GM19397 (cell line): ENCODE results near the gene PLOD1.
"Not testable (repeated sequence)": the region's sequence is repeated elsewhere in the genome, so short reads cannot be mapped to it uniquely, and the experiment has no call there.

Experiments
- ATAC-seq: cut with Tn5 transposase; IDR thresholded peaks from one replicate; pipeline ENCODE4 v1.9.1; 2021; ENCODE audit warnings: mild to moderate bottlenecking, moderate library complexity; ENCODE audit not compliant: unreplicated experiment

PLOD1 gene

GRCh38 chr1:11912482-11913216 lies 21.9 kb upstream of the PLOD1 start:
- not testable (repeated sequence) for ATAC-seq

GRCh38 chr1:11913291-11913690 lies 21.2 kb upstream of the PLOD1 start:
- ATAC-seq = no peak

- no peak for ATAC-seq
Observed at GRCh38 chr1:11914024-11914423, 20.5 kb upstream of the PLOD1 start.

- ATAC-seq = no peak
Observed at GRCh38 chr1:11918799-11919519, 15.6 kb upstream of the PLOD1 start.

DNA sequence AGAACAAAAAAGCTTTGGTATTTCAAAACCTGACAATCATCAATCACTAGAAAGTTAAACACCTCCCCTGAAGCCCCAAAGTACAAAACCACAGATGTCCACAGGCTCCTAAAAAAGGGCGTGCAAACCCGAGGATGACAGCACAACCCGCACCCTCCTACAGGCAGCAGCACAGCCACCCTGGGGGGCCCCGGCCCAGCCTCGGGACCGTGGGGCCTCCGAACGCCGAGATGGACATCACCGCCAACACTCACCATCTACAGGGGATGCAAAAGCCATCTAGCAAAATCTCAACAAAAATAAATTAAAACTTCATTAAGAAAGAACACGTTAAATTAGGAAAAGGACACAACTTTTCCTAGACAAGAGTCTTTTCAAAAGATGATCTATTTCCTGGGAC lies 14.9 kb upstream of the PLOD1 start:
- no peak for ATAC-seq

GRCh38 chr1:11920239-11920903 lies 14.1 kb upstream of the PLOD1 start:
- ATAC-seq = no peak

GRCh38 chr1:11921022-11921421 lies 13.5 kb upstream of the PLOD1 start:
- no peak for ATAC-seq

DNA sequence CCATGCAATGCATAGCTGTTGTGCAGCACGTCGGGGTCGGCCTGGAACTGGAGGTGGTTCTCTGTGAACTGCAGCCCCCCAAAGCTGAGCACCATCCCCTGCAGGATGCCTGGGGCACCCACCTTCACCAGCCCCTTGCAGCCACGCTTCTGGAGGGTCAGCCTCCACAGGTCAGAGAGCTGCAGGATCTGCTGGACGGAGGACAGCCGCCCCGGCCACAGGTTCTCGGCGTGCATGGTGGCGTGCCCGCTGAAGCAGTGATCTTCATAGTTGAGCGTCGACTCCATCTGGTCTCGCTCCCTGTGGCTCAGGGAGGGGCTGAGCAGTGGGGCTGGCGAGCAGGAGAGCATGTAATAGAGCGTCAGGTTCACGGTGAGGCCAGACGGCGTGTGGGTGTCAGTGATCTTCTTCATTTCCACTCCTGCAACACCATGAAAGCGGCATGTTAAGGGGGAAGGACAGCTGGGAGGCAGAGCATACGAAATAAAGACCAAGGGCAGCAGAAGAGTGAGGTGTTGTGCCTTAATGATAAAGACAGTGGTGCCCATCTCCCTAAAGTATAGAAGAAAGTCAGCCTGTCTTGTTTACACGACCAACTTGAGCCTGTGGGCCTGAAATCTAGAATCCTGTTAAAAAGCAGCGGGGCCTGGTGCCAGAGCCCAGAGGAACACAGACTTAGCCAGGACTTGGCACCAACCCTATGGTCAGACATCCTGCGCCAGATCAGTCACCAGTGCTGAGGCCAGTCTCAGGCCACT lies 11.3 kb upstream of the PLOD1 start:
- ATAC-seq = no peak

DNA sequence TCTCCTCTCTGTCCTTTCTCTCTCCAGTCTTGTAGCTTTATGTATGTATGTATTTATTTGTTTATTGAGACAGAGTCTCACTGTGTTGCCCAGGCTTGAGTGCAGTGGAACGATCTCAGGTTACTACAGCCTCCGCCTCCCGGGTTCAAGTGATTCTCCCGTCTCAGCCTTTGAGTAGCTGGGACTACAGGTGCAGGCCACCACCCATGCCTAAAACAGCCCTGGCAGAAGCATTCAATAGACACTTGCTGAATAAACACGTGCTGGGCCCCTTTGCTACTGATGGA lies 10.7 kb upstream of the PLOD1 start:
- ATAC-seq = no peak

DNA sequence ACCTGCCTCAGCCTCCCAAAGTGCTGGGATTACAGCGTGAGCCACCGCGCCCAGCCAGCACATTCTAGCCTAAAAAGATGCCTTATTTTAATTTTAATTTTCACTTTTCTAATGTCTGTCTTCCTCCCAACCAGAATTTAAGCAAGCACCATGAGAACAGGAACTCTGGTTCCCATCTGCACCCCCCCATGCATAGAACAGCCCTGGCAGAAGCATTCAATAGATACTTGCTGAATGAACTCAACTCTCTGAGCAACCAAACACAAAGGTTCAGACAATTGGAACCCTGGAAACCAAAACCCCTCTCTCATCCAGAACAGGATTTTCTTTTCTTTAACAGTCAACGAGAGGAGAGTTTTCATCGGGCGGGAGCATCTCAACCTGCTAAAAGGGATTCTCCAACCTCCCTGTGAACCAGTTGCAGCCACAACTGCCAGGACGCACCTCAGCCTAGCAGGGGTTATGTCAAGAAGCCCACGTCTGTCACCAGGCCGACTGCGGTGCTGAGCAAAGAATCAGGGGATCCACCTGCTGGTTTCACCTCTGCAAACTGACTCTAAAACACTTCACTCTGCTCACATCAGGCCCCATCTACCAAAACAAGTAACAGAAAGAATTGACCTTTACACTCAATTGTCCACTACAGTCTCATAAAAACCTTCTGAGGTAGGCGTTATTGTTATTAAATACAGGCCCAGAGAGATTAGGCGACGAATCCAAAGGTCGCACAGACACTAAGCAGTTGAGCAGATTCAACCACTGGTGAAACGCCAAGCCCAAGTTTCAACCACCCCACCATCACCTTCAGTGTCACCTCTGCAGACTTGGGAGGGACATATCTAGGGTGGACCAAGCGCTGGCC lies 10.0 kb upstream of the PLOD1 start:
- no peak for ATAC-seq

DNA sequence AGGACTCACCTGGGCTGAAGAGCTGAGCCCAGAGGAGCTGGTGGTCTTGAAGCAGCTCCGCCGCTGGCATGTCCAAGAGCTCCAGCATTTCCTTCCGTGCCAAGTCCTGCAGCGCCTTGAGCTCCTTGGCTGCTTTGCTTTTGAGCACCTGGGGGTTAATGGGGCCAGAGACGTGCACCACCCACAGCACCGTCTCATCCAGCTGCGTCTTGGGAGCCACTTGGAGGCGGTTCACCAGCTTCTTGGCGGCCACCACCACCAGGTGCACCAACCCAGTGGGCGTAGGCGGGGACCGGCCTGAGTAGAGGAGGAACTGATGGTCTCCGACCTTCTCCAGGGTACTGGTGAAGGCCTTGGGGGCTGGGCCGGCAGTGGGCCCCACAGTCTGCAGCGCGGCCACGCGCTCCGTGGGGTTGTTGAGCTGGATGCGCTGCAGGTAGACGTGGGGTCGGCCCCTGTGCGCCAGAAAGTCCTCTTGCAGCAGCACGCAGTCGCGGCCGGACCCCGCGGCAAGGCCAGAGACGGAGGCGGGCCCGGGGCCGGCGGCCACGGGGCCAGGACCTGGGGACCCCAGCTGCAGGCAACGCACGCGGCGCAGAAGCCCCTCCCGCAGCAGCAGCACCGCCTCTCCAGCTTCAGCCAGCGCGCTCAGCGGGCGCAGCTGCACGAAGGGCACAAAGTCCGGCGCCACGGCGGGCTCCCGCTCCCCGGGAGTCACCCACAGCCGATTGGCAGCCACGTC lies 9.2 kb upstream of the PLOD1 start:
- peak; percentile 16 for ATAC-seq

GRCh38 chr1:11925938-11926292 lies 8.6 kb upstream of the PLOD1 start:
- ATAC-seq = peak; percentile 20

DNA sequence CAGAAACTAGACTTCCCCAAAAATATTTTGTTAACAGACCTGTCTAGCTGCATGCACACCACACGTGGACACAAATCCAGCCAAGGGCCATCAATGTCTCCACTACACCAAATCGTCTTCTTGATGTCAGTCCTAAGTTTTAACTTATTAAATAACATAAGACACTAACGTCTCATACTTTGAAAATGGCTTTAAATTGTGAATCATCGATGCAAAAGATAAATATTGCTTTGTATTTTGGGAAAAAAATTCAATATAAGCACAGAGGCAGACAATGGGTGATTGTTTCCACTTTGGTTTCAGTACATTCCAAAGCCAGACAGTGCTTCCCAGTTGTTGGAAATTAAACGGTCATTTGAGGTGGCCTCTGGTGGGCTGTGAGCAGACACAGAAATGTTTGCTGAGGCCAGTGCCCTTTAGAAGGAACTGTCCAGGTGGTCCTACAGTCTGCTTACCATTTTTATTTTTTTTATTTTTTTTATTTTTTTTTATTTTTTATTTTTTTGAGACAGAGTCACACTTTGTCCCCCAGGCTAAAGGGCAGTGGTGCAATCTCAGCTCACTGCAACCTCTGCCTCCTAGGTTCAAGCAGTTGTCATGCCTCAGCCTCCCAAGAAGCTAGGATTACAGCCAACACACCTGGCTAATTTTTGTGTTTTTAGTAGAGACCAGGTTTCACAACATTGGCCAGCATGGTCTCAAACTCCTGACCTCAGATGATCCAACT lies 6.5 kb upstream of the PLOD1 start:
- ATAC-seq = no peak

DNA sequence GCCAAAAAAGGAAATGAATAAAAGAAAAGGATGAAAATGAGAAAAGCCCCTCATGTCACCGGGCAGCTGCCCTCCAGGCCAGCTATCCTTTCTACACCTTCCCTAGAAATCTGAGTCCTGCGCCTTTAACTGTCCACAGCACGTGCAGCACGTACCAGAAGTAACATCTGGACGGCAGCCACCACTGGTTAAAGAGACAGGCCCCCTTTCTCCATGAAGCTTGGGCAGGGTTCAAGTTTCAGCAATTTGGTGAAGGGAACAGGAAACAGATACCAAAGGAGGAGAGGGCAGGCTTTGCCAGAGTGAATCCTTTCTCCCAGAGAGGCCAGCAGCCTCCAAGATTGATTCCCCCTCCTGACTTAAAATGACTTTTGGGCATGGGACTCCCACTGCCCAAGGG lies 4.7 kb upstream of the PLOD1 start:
- no peak for ATAC-seq

- ATAC-seq = no peak
Observed at GRCh38 chr1:11930571-11931445, 3.7 kb upstream of the PLOD1 start.

DNA sequence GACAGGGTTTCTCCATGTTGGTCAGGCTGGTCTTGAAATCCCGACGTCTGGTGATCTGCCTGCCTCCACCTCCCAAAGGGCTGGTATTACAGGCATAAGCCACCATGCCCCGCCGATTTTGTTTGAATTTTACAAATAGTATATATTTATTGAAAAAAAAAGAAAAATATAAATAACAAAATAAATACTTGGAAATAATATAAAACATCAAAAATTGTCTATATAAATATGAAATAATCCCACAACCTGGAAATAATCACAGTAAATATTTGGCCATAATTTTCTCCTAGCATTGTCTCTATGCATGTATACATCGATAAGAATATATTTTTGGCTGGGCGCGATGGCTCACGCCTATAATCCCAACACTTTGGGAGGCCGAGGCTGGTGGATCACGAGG lies 2.7 kb upstream of the PLOD1 start:
- no peak for ATAC-seq

DNA sequence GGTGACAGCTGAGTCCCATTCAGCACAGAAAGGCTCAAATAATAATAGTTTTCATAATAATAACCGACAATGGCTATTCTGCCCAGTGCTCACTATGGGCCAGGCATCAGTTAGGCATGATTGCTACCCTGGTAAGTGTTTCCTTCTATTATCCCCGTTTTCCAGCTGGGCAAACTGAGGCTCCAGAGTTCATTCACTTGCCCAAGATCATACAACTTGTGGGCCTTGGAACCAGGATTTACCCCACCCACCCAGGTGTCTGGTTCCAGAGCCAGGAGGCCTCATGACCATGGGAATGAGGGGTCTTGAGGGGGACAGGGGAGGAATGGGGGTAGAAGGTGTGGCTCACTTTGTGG lies 518 bp downstream of the PLOD1 start:
- no peak for ATAC-seq

- ATAC-seq = not testable (repeated sequence)
Observed at GRCh38 chr1:11935733-11936132, 1.2 kb downstream of the PLOD1 start.
